GM12878 (cell line): Measurements from ENCODE around the gene CARD18. TPM values are rescaled to one million over a fixed set of nuclear protein-coding genes. Genes with fewer than 3 reads are reported as not detected.

ENCODE experiments used
- ATAC-seq: fragments of 200-7000 bp; cut with Tn5 transposase; 3 replicates; pipeline ENCODE4 v1.9.1; 2020; ENCODE audit warnings: mild to moderate bottlenecking, moderate library complexity
- BruUV-seq: library from RNA; stranded (reverse); fragments of 400-500 nt; replicated peaks from 2 replicates; lab custom pipeline; 2021; lab: Mats Ljungman, UMichigan
- CTCF ChIA-PET: fragments of 300-600 bp; sonication (Branson Sonifier 250); formaldehyde crosslinking; extraction: SDS; loops from one replicate; lab custom pipeline; 2021; ENCODE audit warnings: inconsistent platforms; lab: Yijun Ruan, JAX
- POLR2A ChIA-PET: fragments of 350-600 bp; formaldehyde crosslinking; extraction: SDS; loops from one replicate; lab custom pipeline; 2021; ENCODE audit warnings: inconsistent platforms; lab: Charles Lee
- RAD21 ChIA-PET: fragments of 300-600 bp; sonication (Branson Sonifier 250); formaldehyde crosslinking; loops from one replicate; lab custom pipeline; 2023; ENCODE audit warnings: antibody characterized with exemption; ENCODE audit not compliant: unreplicated experiment; lab: Charles Lee
- SMC1A ChIA-PET: fragments of 300-600 bp; sonication (Branson Sonifier 250); formaldehyde crosslinking; loops from one replicate; lab custom pipeline; 2023; ENCODE audit not compliant: unreplicated experiment, uncharacterized antibody; lab: Charles Lee
- DNase-seq: peaks from one replicate; pipeline ENCODE4 v3.0.0-alpha.2; 2011; ENCODE audit warnings: low read depth, low spot score
- FAIRE-seq: peaks from 3 replicates; lab custom pipeline; 2011; peaks lifted over from hg19 to GRCh38; lab: Jason Lieb, UNC
- H2AFZ ChIP-seq: 2 replicates; pipeline ENCODE4 v1.6.0; 2011; ENCODE audit warnings: low read depth, low read length, control low read depth; ENCODE audit not compliant: control insufficient read depth
- H3K27ac ChIP-seq: 2 replicates; pipeline ENCODE4 v1.5.1; 2011; ENCODE audit warnings: control low read depth; ENCODE audit not compliant: control insufficient read depth, insufficient read depth
- H3K27me3 ChIP-seq, 2 experiments: replicated peaks in 1 of 2; 2 replicates each; pipeline versions ENCODE4 v1.6.0 to v1.6.1; 2011; ENCODE audit warnings: low read length in 1 of 2; ENCODE audit not compliant: control insufficient read depth in 2 of 2, insufficient read depth in 2 of 2
- H3K36me3 ChIP-seq, 2 experiments: 2 replicates each; pipeline ENCODE4 v1.5.1; 2011; ENCODE audit warnings: low read length in 1 of 2; ENCODE audit not compliant: control insufficient read depth in 2 of 2, insufficient read depth in 2 of 2
- H3K4me1 ChIP-seq: 2 replicates; pipeline ENCODE4 v1.6.1; 2011; ENCODE audit warnings: mild to moderate bottlenecking, low read length, moderate library complexity, mixed read lengths; ENCODE audit not compliant: control insufficient read depth, insufficient read depth
- H3K4me2 ChIP-seq: 2 replicates; pipeline ENCODE4 v1.6.0; 2011; ENCODE audit warnings: control low read depth; ENCODE audit not compliant: control insufficient read depth, insufficient read depth
- H3K4me3 ChIP-seq: fragments of 200-600 bp; sonication (generic); 2 replicates; pipeline ENCODE4 v1.5.1; 2016
- H3K79me2 ChIP-seq: 2 replicates; pipeline ENCODE4 v1.6.0; 2011; ENCODE audit warnings: low read length; ENCODE audit not compliant: control insufficient read depth, insufficient read depth
- H3K9ac ChIP-seq: 2 replicates; pipeline ENCODE4 v1.8.0; 2011; ENCODE audit warnings: low read length, control low read depth, mixed read lengths; ENCODE audit not compliant: control insufficient read depth, insufficient read depth
- H3K9me3 ChIP-seq: replicated peaks from 3 replicates; pipeline ENCODE4 v1.5.1; 2011; ENCODE audit warnings: mild to moderate bottlenecking, low read length; ENCODE audit not compliant: control insufficient read depth, insufficient read depth
- H4K20me1 ChIP-seq: 2 replicates; pipeline ENCODE4 v1.6.0; 2011; ENCODE audit not compliant: control insufficient read depth, insufficient read depth
- BMI1 ChIP-seq: fragments of 450-650 bp; IDR thresholded peaks from 2 replicates; pipeline ENCODE4 v1.6.1; 2016; ENCODE audit warnings: mild to moderate bottlenecking, moderate library complexity, borderline replicate concordance
- MTA2 ChIP-seq: fragments of 450-650 bp; IDR thresholded peaks from 2 replicates; pipeline ENCODE4 v1.6.1; 2016; ENCODE audit warnings: low read depth, mild to moderate bottlenecking, moderate library complexity
- POU2F2 ChIP-seq: IDR thresholded peaks from 3 replicates; pipeline ENCODE4 v1.6.1; 2011; ENCODE audit warnings: low read depth, mild to moderate bottlenecking, low read length, borderline replicate concordance
- SREBF1 ChIP-seq: IDR thresholded peaks from 2 replicates; pipeline ENCODE4 v1.6.1; 2012; ENCODE audit warnings: mild to moderate bottlenecking, low read length
- STAT1 ChIP-seq: fragments of 450-650 bp; conservative IDR thresholded peaks from 2 replicates; pipeline ENCODE4 v1.6.1; 2014; ENCODE audit warnings: antibody characterized with exemption, mild to moderate bottlenecking
- ZNF217 ChIP-seq: fragments of 450-650 bp; IDR thresholded peaks from 2 replicates; pipeline ENCODE4 v1.6.1; 2017; ENCODE audit warnings: antibody characterized with exemption, mild to moderate bottlenecking
- WGBS: methylation state at CpG from one replicate; pipeline ENCODE4 v1.1.6; 2016; ENCODE audit warnings: low lambda C conversion rate; ENCODE audit not compliant: insufficient replicate concordance, insufficient coverage; ENCODE audit errors: missing lambda C conversion rate; 5-methylcytosine and 5-hydroxymethylcytosine counted together
- in situ Hi-C: fragments of 300-500 bp; cut with MboI; formaldehyde crosslinking; loops from 9 replicates; pipeline ENCODE4 v1.14.3; 2018; ENCODE audit warnings: mixed read lengths
- intact Hi-C: fragments of 100-400 bp; cut with micrococcal nuclease; formaldehyde crosslinking; loops from one replicate; pipeline ENCODE4 v1.14.2; 2022; ENCODE audit not compliant: unreplicated experiment
- polyA plus RNA-seq, 11 experiments: library from polyadenylated mRNA; depleted of rRNA in 4 of 11; unstranded in 6 of 11; stranded (reverse) in 5 of 11; fragments of >200 nt; fragmentation: Nextera tagmentation in 4 of 11; fragmentation: Illumina TruSeq in 1 of 11; extraction: Ambion mirVana in 4 of 11; extraction: Trizol in 1 of 11; gene quantifications; 1 replicate in 1 of 11; 2 replicates in 10 of 11; pipeline versions ENCODE4 v1.2.1 to v1.2.3, GENCODE V29; 2011 to 2016; ENCODE audit warnings: inconsistent platforms in 2 of 11, missing spikeins in 2 of 11, low read depth in 1 of 11
- total RNA-seq, 4 experiments: library from RNA; depleted of rRNA in 3 of 4; stranded (reverse); fragments of >200 nt in 3 of 4; fragmentation: Illumina TruSeq in 1 of 4; extraction: Trizol in 1 of 4; gene quantifications; 2 replicates each; pipeline versions ENCODE4 v1.2.1 to v1.2.3, GENCODE V29; 2013 to 2021
- TF ChIP-seq, protein P1 (sequence below): IDR thresholded peaks from 2 replicates; pipeline ENCODE4 v1.6.1; 2011; ENCODE audit warnings: low read depth, mild to moderate bottlenecking, low read length, moderate library complexity, borderline replicate concordance; ENCODE audit errors: extremely low read depth
- TF ChIP-seq, protein P2 (sequence below): fragments of 450-650 bp; IDR thresholded peaks from 2 replicates; pipeline ENCODE4 v1.6.1; 2016; ENCODE audit warnings: mild to moderate bottlenecking, moderate library complexity, borderline replicate concordance
- TF ChIP-seq, protein P3 (sequence below): IDR thresholded peaks from 2 replicates; pipeline ENCODE4 v1.6.1; 2012; ENCODE audit warnings: low read depth, low read length, improper control_type of control experiment

The CARD18 gene
- total and polyA plus RNA-seq, 10 of the 15 experiments (the other 5 are each of a cell fraction or from before 2014, with no cell fraction given), result not detected

GRCh38 chr11:105100981-105101630 lies 38.5 kb downstream of the CARD18 start:
- intact Hi-C loops, result no loop called here
- Histone ChIP-seq H3K4me3 (no peak overlapping the region), H3K27me3 (no peaks in the 10 kb centered on the region), H2AFZ (no peak overlapping the region), H3K79me2 (no peaks in the 10 kb centered on the region), H4K20me1 (no peaks in the 10 kb centered on the region), H3K27ac (no peak overlapping the region), H3K36me3 (no peaks in the 10 kb centered on the region), H3K4me1 (no peaks in the 10 kb centered on the region), H3K9me3 (no peaks in the 10 kb centered on the region), H3K4me2 (no peak overlapping the region; the same call in 1 of the 2 replicates), H3K9ac (no peak overlapping the region)
- WGBS, result 14% methylated on average over 2 of the region's 2 CpGs
- ChIA-PET POLR2A (no interaction called here), CTCF (no interaction called here), RAD21 (no interaction called here), SMC1A (no interaction called here)
- in situ Hi-C loops, result no loop called here
- BruUV-seq, result no TSS peak
- ATAC-seq (no peak), DNase-seq (no peak), FAIRE-seq (no peak)
- TF ChIP-seq MTA2 (no peak), ZNF217 (no peak), SREBF1 (no peak), POU2F2 (no peak), BMI1 (no peak), STAT1 (no peak)
- TF ChIP-seq, protein P1, sequence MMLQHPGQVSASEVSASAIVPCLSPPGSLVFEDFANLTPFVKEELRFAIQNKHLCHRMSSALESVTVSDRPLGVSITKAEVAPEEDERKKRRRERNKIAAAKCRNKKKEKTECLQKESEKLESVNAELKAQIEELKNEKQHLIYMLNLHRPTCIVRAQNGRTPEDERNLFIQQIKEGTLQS, result no peak
- TF ChIP-seq, protein P2, sequence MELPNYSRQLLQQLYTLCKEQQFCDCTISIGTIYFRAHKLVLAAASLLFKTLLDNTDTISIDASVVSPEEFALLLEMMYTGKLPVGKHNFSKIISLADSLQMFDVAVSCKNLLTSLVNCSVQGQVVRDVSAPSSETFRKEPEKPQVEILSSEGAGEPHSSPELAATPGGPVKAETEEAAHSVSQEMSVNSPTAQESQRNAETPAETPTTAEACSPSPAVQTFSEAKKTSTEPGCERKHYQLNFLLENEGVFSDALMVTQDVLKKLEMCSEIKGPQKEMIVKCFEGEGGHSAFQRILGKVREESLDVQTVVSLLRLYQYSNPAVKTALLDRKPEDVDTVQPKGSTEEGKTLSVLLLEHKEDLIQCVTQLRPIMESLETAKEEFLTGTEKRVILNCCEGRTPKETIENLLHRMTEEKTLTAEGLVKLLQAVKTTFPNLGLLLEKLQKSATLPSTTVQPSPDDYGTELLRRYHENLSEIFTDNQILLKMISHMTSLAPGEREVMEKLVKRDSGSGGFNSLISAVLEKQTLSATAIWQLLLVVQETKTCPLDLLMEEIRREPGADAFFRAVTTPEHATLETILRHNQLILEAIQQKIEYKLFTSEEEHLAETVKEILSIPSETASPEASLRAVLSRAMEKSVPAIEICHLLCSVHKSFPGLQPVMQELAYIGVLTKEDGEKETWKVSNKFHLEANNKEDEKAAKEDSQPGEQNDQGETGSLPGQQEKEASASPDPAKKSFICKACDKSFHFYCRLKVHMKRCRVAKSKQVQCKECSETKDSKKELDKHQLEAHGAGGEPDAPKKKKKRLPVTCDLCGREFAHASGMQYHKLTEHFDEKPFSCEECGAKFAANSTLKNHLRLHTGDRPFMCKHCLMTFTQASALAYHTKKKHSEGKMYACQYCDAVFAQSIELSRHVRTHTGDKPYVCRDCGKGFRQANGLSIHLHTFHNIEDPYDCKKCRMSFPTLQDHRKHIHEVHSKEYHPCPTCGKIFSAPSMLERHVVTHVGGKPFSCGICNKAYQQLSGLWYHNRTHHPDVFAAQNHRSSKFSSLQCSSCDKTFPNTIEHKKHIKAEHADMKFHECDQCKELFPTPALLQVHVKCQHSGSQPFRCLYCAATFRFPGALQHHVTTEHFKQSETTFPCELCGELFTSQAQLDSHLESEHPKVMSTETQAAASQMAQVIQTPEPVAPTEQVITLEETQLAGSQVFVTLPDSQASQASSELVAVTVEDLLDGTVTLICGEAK, result no peak
- TF ChIP-seq, protein P3, sequence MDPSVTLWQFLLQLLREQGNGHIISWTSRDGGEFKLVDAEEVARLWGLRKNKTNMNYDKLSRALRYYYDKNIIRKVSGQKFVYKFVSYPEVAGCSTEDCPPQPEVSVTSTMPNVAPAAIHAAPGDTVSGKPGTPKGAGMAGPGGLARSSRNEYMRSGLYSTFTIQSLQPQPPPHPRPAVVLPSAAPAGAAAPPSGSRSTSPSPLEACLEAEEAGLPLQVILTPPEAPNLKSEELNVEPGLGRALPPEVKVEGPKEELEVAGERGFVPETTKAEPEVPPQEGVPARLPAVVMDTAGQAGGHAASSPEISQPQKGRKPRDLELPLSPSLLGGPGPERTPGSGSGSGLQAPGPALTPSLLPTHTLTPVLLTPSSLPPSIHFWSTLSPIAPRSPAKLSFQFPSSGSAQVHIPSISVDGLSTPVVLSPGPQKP, result no peak
